Erythroblast (primary cell): Measurements from ENCODE around the gene PXMP4.

ENCODE experiments used
- GATA1 ChIP-seq: IDR thresholded peaks from 2 replicates; pipeline ENCODE4 v1.6.1; 2011; ENCODE audit warnings: low read depth, mild to moderate bottlenecking, control low read depth, low read length, moderate library complexity
- POLR2A ChIP-seq: IDR thresholded peaks from 2 replicates; pipeline ENCODE4 v1.6.1; 2011; ENCODE audit warnings: mild to moderate bottlenecking, low read length

- TF ChIP-seq POLR2A (no peak), GATA1 (no peak)
Observed at GRCh38 chr20:33694639-33695012, 25.5 kb downstream of the PXMP4 start.
